ENCODE data around the gene ZNF20. TPM values are rescaled to one million over a fixed set of nuclear protein-coding genes. Genes with fewer than 3 reads are reported as not detected.

ZNF20 gene
- total and polyA plus RNA-seq, 10 of the 15 experiments (the other 5 are each of a cell fraction or from before 2014, with no cell fraction given), result 2.0 to 5.1 (median 2.6) TPM

DNA sequence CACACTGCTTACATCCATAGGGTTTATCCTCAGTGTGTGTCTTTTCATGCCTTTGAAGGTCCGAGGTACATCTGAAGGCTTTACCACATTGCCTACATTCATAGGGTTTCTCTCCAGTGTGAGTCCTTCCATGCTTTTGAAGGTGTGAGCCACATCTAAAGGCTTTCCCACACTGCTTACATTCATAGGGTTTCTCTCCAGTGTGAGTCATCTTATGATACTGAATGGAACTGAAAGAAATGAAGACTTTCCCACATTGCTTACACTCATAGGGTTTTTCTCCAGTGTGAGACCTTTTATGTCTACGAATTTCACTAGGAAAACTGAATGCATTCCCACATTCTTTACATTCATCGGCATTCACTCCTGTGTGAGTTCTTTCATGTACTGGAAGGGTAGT is 7.1 kb downstream of the ZNF20 start:
- RAD21 ChIA-PET (ENCODE audit: unreplicated experiment), result no interaction called here
- Histone ChIP-seq H2AFZ (ENCODE audit: control insufficient read depth, low read depth, low read length) (no peak overlapping the region), H3K4me2 (ENCODE audit: control insufficient read depth, insufficient read depth) (no peak overlapping the region), H3K79me2 (ENCODE audit: control insufficient read depth, insufficient read depth, low read length) (no peaks in the 10 kb centered on the region; the same call in 1 of the 2 replicates), H4K20me1 (ENCODE audit: control insufficient read depth, insufficient read depth) (no peaks in the 10 kb centered on the region), H3K4me1 (ENCODE audit: control insufficient read depth, insufficient read depth, low read length) (no peaks in the 10 kb centered on the region), H3K27ac (ENCODE audit: control insufficient read depth, insufficient read depth) (no peak overlapping the region), H3K9me3 (replicated peaks; ENCODE audit: control insufficient read depth, insufficient read depth, low read length) (peaks cover 25% of the 10 kb centered on the region), H3K27me3 (replicated peaks in 1 of 2; ENCODE audit: control insufficient read depth in 2 of 2, insufficient read depth in 2 of 2, low read length in 1 of 2) (no peaks in the 10 kb centered on the region), H3K36me3 (ENCODE audit: control insufficient read depth in 2 of 2, insufficient read depth in 2 of 2, low read length in 1 of 2) (peaks cover 3 to 26% of the 10 kb centered on the region in 2 experiments), H3K4me3 (no peak overlapping the region), H3K9ac (ENCODE audit: control insufficient read depth, insufficient read depth, low read length) (no peak overlapping the region)
- SMC1A ChIA-PET (ENCODE audit: uncharacterized antibody, unreplicated experiment), result no interaction called here
- WGBS (ENCODE audit: insufficient coverage, insufficient replicate concordance, low lambda C conversion rate, missing lambda C conversion rate), result 79% methylated on average over 3 of the region's 3 CpGs
- CTCF ChIA-PET, result interaction anchor here (1.1 kb wide), 1 partner anchor 10 kb away, joined by 4 read pairs; no protein-coding TSS in a partner anchor
- no peak for DNase-seq (ENCODE audit: low read depth, low spot score)
- POLR2A ChIA-PET, result no interaction called here
- BruUV-seq (replicated peaks), result TSS peak; percentile 12
- in situ Hi-C loops (cut with MboI), result no loop called here
- no peak for ATAC-seq
- no peak for FAIRE-seq
- no peak for TF ChIP-seq WRNIP1 (IDR thresholded peaks at IDR 0.05; ENCODE audit: borderline replicate concordance, low read depth, low read length)
- TF ChIP-seq ZNF217 (IDR thresholded peaks at IDR 0.05), result no peak
- no peak for TF ChIP-seq NR2C2 (IDR thresholded peaks at IDR 0.05; ENCODE audit: borderline replicate concordance, control insufficient read depth, insufficient read length, low read depth)
- no peak for TF ChIP-seq POLR2AphosphoS2 (IDR thresholded peaks at IDR 0.05; ENCODE audit: low read depth, low read length)
- TF ChIP-seq KLF5 (IDR thresholded peaks at IDR 0.05; ENCODE audit: partially characterized antibody), result peak; percentile 73
- TF ChIP-seq, protein P1, sequence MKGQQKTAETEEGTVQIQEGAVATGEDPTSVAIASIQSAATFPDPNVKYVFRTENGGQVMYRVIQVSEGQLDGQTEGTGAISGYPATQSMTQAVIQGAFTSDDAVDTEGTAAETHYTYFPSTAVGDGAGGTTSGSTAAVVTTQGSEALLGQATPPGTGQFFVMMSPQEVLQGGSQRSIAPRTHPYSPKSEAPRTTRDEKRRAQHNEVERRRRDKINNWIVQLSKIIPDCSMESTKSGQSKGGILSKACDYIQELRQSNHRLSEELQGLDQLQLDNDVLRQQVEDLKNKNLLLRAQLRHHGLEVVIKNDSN (IDR thresholded peaks at IDR 0.05; ENCODE audit: borderline replicate concordance, extremely low read length, insufficient read depth, low read depth, low read length), result no peak
- TF ChIP-seq CBX5 (IDR thresholded peaks at IDR 0.05; ENCODE audit: low read depth), result peak; percentile 53; the same call in 1 of the 2 replicates
- no peak for TF ChIP-seq ZNF622 (IDR thresholded peaks at IDR 0.05)
- TF ChIP-seq, protein P2, sequence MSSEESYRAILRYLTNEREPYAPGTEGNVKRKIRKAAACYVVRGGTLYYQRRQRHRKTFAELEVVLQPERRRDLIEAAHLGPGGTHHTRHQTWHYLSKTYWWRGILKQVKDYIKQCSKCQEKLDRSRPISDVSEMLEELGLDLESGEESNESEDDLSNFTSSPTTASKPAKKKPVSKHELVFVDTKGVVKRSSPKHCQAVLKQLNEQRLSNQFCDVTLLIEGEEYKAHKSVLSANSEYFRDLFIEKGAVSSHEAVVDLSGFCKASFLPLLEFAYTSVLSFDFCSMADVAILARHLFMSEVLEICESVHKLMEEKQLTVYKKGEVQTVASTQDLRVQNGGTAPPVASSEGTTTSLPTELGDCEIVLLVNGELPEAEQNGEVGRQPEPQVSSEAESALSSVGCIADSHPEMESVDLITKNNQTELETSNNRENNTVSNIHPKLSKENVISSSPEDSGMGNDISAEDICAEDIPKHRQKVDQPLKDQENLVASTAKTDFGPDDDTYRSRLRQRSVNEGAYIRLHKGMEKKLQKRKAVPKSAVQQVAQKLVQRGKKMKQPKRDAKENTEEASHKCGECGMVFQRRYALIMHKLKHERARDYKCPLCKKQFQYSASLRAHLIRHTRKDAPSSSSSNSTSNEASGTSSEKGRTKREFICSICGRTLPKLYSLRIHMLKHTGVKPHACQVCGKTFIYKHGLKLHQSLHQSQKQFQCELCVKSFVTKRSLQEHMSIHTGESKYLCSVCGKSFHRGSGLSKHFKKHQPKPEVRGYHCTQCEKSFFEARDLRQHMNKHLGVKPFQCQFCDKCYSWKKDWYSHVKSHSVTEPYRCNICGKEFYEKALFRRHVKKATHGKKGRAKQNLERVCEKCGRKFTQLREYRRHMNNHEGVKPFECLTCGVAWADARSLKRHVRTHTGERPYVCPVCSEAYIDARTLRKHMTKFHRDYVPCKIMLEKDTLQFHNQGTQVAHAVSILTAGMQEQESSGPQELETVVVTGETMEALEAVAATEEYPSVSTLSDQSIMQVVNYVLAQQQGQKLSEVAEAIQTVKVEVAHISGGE (CRISPR knock-in tag; IDR thresholded peaks at IDR 0.05), result no peak
- intact Hi-C loops (cut with micrococcal nuclease; ENCODE audit: unreplicated experiment), result no loop called here

Data from GM12878 (cell line).